Panc1 (cell line): ENCODE measurements around the gene CEP164. TPM values are rescaled to one million over a fixed set of nuclear protein-coding genes. Genes with fewer than 3 reads are reported as not detected.

Experiments used
- ATAC-seq: fragments of 200-7000 bp; cut with Tn5 transposase; 2 replicates; pipeline ENCODE4 v1.9.1; 2020; ENCODE audit warnings: mild to moderate bottlenecking, moderate library complexity
- BruUV-seq: library from RNA; stranded (reverse); fragments of 400-500 nt; replicated peaks from 2 replicates; lab custom pipeline; 2021; lab: Mats Ljungman, UMichigan
- CTCF ChIA-PET: fragments of 300-600 bp; sonication (Branson Sonifier 250); formaldehyde crosslinking; loops from one replicate; lab custom pipeline; 2022; ENCODE audit warnings: antibody characterized with exemption; lab: Charles Lee
- POLR2A ChIA-PET: fragments of 300-600 bp; sonication (Branson Sonifier 250); formaldehyde crosslinking; loops from one replicate; lab custom pipeline; 2022; ENCODE audit warnings: antibody characterized with exemption; lab: Charles Lee
- DNase-seq: peaks from one replicate; pipeline ENCODE4 v3.0.0-alpha.2; 2010; ENCODE audit warnings: low read depth, low spot score
- H3K27ac ChIP-seq: 2 replicates; pipeline ENCODE4 v1.5.1; 2011; ENCODE audit warnings: mild to moderate bottlenecking, low read length, inconsistent platforms
- H3K27me3 ChIP-seq: fragments of 200-500 bp; sonication (Bioruptor generic); 2 replicates; pipeline ENCODE4 v1.6.0; 2014; ENCODE audit warnings: low read length, inconsistent platforms; ENCODE audit not compliant: control insufficient read depth, insufficient read depth
- H3K36me3 ChIP-seq: fragments of 200-500 bp; sonication (Bioruptor generic); 2 replicates; pipeline ENCODE4 v1.5.1; 2014; ENCODE audit warnings: inconsistent platforms, mild to moderate bottlenecking, low read length, moderate library complexity; ENCODE audit not compliant: control insufficient read depth, insufficient read depth
- H3K4me1 ChIP-seq: 2 replicates; pipeline ENCODE4 v1.5.1; 2011; ENCODE audit warnings: inconsistent platforms, mild to moderate bottlenecking, low read length, moderate library complexity; ENCODE audit not compliant: control insufficient read depth, insufficient read depth
- H3K4me3 ChIP-seq, 2 experiments: 2 replicates each; pipeline ENCODE4 v1.5.1; 2011 to 2012; ENCODE audit warnings: low read depth in 2 of 2, low read length in 2 of 2, mild to moderate bottlenecking in 2 of 2, inconsistent platforms in 1 of 2, moderate library complexity in 1 of 2
- H3K9me3 ChIP-seq: fragments of 200-500 bp; sonication (Bioruptor generic); 2 replicates; pipeline ENCODE4 v1.5.1; 2014; ENCODE audit warnings: low read depth, mild to moderate bottlenecking, inconsistent platforms, low read length, moderate library complexity; ENCODE audit not compliant: control insufficient read depth, insufficient read depth
- CTCF ChIP-seq: fragments of 450-650 bp; IDR thresholded peaks from 2 replicates; pipeline ENCODE4 v1.5.1; 2017; ENCODE audit warnings: mild to moderate bottlenecking
- POLR2AphosphoS5 ChIP-seq: IDR thresholded peaks from 2 replicates; pipeline ENCODE4 v1.6.1; 2012; ENCODE audit warnings: mild to moderate bottlenecking, low read depth, low read length, moderate library complexity
- REST ChIP-seq, 2 experiments: IDR thresholded peaks; 2 replicates each; pipeline ENCODE4 v1.6.1; 2011 to 2012; ENCODE audit warnings: low read depth in 2 of 2, control low read depth in 1 of 2, low read length in 1 of 2, mild to moderate bottlenecking in 1 of 2, moderate library complexity in 1 of 2; ENCODE audit not compliant: insufficient read depth in 1 of 2
- SIN3A ChIP-seq: IDR thresholded peaks from 2 replicates; pipeline ENCODE4 v1.6.1; 2012; ENCODE audit warnings: low read depth, mild to moderate bottlenecking, low read length, moderate library complexity, borderline replicate concordance; ENCODE audit not compliant: insufficient read depth
- TCF7L2 ChIP-seq: IDR thresholded peaks from 2 replicates; pipeline ENCODE4 v1.6.1; 2011; ENCODE audit warnings: mild to moderate bottlenecking, low read depth, low read length, inconsistent platforms
- in situ Hi-C: cut with HindIII; loops from 2 replicates; pipeline ENCODE4 v1.10.0; 2016; ENCODE audit warnings: low sequenced_read_pairs, low pct_unique_long_range_greater_than_20kb
- intact Hi-C: fragments of 100-400 bp; cut with micrococcal nuclease; formaldehyde crosslinking; loops from one replicate; pipeline ENCODE4 v1.10.0; 2022; ENCODE audit not compliant: unreplicated experiment
- total RNA-seq: library from RNA; stranded (reverse); gene quantifications from one replicate; pipeline ENCODE4 v1.2.1, GENCODE V29; 2021; ENCODE audit not compliant: unreplicated experiment

The CEP164 gene
- total RNA-seq, 1 experiment from 2014 or later, result 75.4 TPM

GRCh38 chr11:117441146-117441975 lies 113.7 kb downstream of the CEP164 start:
- in situ Hi-C loops, result loop anchor here (5.0 to 25.0 kb wide), 2 partner anchors 104 to 371 kb away; partner anchors contain the start of gene FXYD2
- no peaks in the 10 kb centered on the region for H3K4me1 ChIP-seq
- intact Hi-C loops, result loop anchor here (5.0 kb wide), 1 partner anchor 366 kb away; no protein-coding TSS in a partner anchor
- no peak overlapping the region for H3K27ac ChIP-seq
- peaks cover 8% of the 10 kb centered on the region for H3K27me3 ChIP-seq
- no peaks in the 10 kb centered on the region for H3K36me3 ChIP-seq
- ATAC-seq (no peak), DNase-seq (no peak)
- H3K9me3 ChIP-seq, result no peaks in the 10 kb centered on the region
- POLR2A ChIA-PET, result no interaction called here
- no peak overlapping the region for H3K4me3 ChIP-seq
- no TSS peak for BruUV-seq
- TF ChIP-seq REST (IDR thresholded peaks at IDR 0.05; ENCODE audit: insufficient read depth in 1 of 2, low read depth in 2 of 2, low read length in 1 of 2) (no peak), CTCF (no peak), TCF7L2 (no peak), POLR2AphosphoS5 (no peak), SIN3A (no peak)
- CTCF ChIA-PET, result interaction anchor here (1.0 kb wide), 1 partner anchor 15 kb away, joined by 4 read pairs; no protein-coding TSS in a partner anchor

- POLR2A ChIA-PET, result no interaction called here
- Histone ChIP-seq H3K9me3 (no peaks in the 10 kb centered on the region), H3K27ac (no peak overlapping the region), H3K36me3 (no peaks in the 10 kb centered on the region), H3K4me3 (no peak overlapping the region), H3K4me1 (no peaks in the 10 kb centered on the region), H3K27me3 (peaks cover 11% of the 10 kb centered on the region)
- BruUV-seq, result no TSS peak
- TF ChIP-seq CTCF (no peak), SIN3A (no peak), TCF7L2 (no peak), REST (IDR thresholded peaks at IDR 0.05; ENCODE audit: insufficient read depth in 1 of 2, low read depth in 2 of 2, low read length in 1 of 2) (no peak), POLR2AphosphoS5 (no peak)
- ATAC-seq, result no peak
- DNase-seq, result no peak
- intact Hi-C loops, result loop anchor here (5.0 kb wide), 1 partner anchor 365 kb away; no protein-coding TSS in a partner anchor
- in situ Hi-C loops, result loop anchor here (5.0 to 25.0 kb wide), 2 partner anchors 105 to 370 kb away; partner anchors contain the start of gene FXYD2
- CTCF ChIA-PET, result interaction anchor here (1.4 kb wide), 1 partner anchor 367 kb away, joined by 4 read pairs; no protein-coding TSS in a partner anchor
These were observed 114.6 kb downstream of the CEP164 start for GRCh38 chr11:117442049-117442868.
